CD4-positive, alpha-beta T cell treated with Interleukin-2 at 100 ng/mL for 4 hours (primary cell): ENCODE data around the gene INPP5D.
"Not testable (repeated sequence)": the region's sequence is repeated elsewhere in the genome, so short reads cannot be mapped to it uniquely, and the experiment has no call there.

Experiments used
- DNase-seq: peaks from one replicate; pipeline ENCODE4 v3.0.0-alpha.2; 2020; ENCODE audit warnings: low spot score

Gene INPP5D

GRCh38 chr2:233093721-233094120 is 33.6 kb downstream of the INPP5D start:
- DNase-seq = no peak

DNA sequence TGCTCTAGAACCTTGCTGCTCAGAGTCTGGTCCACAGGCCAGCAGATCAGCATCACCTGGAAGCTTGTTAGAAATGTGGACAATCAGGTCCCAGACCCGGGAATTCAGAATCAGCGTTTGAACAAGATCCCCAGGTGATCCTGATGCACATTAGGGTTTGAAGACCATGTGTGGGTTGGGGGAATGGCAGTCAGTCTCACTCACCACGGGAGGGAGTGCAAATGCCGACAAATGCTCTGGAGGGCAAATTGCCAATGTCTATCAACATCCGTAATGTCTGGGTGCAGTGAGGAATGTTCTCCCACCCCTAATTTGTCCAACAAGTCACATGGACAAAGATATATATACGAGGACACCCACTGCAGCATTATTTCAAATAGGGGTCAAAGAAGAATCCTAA is 34.5 kb downstream of the INPP5D start:
- DNase-seq = no peak

DNA sequence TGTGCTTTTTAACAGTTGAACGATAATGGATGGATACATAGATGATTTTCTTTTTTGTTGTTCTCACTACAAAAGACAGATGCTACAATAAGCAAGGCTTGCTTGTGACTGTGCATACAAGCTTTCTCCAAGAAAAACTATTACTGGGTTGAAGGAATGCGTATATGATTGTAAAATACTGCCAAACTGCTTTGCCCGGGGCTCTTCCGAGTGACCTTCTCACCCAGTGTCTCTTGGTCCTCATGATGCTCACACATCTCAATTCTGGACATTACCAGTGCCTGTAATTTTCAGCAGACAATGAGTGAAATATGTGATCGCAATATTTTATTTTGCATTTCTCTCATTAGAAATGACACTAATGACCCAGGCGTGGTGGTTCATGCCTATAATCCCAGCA is 35.9 kb downstream of the INPP5D start:
- no peak for DNase-seq

DNA sequence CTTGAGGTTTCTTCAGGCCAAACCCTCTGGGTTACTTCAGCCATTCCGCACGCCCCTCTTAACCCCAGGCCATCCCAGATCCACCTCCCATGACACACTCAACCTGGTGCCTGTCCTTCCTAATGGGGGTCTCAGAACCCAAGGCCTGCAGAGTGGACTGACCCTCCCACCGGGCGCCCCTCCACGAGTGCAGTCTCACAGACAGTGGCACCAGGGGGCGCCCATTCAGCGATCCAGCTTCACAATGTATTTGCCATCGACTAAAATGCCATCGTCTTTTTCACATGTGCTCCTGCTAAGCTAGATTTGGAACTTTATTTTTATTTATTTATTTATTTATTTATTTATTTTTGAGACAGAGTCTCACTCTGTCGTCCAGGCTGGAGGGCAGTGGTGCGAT is 38.5 kb downstream of the INPP5D start:
- DNase-seq = no peak

DNA sequence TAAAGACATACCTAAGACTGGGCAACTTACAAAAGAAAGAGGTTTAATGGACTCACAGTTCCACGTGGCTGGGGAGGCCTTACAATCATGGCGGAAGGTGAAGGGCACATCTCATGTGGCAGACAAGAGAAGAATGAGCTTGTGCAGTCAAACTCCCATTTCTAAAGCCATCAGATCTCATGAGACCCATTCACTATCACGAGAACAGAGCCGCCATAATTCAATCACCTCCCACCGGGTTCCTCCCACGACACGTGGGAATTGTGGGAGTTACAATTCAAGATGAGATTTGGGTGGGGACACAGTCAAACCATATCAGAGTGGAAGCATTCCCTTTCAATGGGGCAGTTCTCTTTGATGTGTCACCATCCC is 39.7 kb downstream of the INPP5D start:
- not testable (repeated sequence) for DNase-seq

DNA sequence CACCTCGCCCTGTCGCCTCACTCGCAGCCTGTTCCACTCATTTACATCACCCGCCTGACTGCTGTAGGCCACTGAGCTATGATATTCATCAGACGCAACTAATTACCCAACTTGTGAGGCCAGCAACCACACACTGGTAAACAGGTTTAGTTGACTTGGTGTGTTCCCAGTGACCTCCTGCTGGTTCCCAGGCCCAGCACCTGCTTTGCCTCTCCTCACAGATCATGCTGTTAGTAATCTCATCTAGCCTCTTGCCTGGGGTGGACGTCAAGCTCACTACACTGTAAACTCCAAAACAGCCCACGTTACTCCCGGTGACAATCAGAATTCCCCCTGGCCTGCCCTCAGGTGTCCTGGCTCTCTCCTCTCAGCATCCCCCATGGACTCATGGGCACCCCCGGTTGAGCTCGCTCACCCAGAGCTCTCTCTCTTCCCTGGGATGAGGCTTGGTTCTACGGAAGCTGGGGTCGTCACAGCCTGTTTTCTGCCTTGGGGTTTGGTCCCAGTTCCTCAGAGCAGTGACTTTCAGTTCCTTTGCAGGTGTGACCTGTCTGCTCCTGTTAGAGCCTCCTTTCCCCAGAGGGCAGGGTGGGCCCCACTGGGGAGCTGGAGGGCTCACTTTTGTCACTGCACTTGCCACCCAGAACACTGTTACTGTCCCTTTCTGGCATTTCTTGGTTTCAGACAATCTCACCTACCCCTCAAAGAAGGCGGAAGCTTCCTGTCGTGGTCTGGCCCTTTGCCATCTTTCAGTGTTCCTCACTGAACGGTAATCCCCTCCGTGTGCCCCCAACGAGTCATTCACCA is 40.3 kb downstream of the INPP5D start:
- DNase-seq = peak; percentile 75

DNA sequence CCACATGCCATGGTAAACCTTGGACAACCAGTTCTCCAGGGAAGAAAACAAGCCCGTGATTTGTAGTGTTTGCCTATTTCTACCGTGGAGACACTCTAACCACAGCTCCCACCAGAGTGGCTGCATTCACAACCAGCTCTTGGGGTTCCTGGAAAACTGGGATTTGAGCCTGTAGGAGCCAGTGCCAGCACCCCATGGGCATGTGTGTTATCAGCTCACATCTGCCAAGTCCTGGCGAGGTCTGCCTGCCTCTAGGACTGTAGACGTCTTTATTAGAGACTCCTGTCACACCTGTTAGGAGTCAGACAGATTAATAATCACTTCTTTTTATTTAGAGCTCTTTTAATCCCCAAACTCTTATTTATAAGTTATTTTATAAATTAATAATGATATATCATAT is 41.0 kb downstream of the INPP5D start:
- DNase-seq = no peak

DNA sequence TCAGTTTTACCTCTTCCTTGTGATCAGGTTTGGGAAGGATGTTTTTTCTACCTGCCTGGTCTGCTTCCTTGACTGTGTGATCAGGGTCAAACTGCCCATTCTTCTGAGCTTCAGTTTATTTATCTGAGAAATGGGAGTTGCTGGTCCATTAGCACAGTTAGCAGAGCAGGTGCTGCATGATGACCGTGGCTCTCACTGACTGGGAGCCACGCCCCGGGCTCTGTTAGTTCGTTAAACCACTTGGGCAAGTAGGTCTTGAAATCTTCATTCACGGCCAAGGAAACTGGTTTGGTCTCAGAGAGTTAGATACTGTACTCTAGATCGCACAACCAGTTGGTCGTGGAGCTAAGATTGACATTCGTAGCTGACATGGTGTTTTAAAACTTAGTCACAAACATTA is 41.7 kb downstream of the INPP5D start:
- DNase-seq = no peak

- DNase-seq = no peak
These were observed 45.2 kb downstream of the INPP5D start for GRCh38 chr2:233105156-233105895.

DNA sequence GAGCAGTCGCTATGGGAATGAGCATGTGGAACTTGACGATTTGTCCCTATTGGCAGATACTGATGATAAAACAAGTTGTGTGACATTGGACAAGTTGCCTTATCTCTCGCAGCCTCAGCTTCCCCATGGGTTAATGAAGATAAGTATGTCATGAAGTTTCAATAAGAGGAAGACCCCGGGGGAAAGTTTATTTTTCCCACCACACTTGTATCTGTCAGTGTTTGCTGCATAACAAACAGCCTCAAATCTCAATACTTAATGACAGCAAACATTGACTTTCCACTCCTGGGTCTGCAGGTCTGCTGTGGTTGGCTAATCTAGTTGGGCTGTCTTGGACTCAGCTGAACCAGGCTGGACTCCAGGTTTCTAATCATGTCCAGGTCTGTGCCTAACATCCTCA is 45.8 kb downstream of the INPP5D start:
- DNase-seq = no peak

GRCh38 chr2:233107011-233107410 is 46.9 kb downstream of the INPP5D start:
- DNase-seq = no peak

- no peak for DNase-seq
These were observed 47.7 kb downstream of the INPP5D start for GRCh38 chr2:233107831-233108300.

DNA sequence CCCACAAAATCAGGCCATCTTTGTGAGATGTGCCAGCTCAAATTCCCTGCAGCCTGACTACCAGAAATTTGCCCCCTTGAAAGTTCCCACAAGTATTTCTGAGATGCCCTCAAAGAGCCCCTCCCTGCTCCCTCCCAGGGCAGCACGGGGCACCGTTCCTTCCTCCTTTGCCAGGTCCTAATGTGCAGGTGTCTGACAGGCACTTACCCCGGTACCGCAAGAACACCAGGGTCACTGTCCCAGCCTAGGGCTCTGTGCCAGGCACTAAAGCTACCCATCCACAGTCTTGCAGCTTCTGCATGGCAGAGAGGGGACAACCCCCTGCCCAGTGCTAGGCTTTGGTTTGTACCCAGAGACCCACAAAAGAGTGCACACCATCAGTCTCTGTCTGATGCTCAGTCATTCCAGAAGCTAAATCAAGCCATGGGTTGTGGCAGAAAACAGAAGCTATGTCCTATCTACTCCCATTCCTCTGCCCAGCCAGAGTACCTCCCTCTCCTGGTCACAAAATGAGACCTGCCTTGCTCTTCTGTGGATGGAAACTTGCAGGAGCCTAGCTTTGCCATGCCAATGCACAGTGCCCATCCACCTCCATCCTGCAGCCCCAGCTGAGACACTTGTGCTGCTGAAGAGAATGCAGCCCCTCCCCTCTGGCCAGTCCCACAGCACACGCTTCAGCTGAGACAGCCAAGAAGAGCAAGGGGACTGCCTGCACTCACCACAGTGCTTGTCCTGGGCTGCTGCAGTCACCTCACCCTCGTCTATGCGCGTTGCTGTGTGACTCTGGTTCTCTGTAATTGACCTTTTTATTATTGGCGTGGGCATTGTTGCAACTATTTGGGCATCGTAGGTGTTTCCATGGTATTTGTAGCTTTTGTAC is 48.7 kb downstream of the INPP5D start:
- DNase-seq = no peak

GRCh38 chr2:233111427-233111826 is 51.3 kb downstream of the INPP5D start:
- DNase-seq = no peak

GRCh38 chr2:233112329-233112728 is 52.2 kb downstream of the INPP5D start:
- DNase-seq = no peak

DNA sequence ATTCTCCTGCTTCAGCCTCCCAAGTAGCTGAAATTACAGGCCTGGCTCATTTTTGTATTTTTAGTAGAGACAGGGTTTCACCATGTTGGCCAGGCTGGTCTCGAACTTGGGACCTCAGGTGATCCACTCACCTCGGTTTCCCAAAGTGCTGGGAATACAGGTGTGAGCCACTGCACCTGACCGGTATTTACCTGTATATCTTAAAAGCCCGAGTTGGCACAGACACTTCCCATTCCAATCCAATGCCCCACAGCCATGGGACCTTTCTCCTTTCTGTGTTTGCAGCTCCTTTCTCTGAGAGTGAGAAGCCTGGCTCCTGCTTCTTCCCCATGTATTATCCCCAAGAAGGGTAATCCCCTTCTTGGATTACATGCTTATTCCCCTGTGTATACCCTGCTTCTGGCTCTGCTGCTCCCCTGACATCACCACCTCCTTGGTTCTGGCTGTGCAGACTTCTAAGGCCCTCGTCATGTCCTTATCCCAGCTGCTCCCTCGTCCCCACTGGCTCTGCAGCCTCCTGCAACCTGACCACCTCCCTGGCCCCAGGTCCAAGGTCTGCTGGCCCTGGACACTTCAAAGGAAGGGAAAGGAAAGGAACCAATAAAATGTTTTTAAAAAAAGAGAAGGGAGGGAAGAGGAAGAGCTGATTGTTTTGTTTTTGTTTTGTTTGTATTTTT is 52.8 kb downstream of the INPP5D start:
- no peak for DNase-seq

DNA sequence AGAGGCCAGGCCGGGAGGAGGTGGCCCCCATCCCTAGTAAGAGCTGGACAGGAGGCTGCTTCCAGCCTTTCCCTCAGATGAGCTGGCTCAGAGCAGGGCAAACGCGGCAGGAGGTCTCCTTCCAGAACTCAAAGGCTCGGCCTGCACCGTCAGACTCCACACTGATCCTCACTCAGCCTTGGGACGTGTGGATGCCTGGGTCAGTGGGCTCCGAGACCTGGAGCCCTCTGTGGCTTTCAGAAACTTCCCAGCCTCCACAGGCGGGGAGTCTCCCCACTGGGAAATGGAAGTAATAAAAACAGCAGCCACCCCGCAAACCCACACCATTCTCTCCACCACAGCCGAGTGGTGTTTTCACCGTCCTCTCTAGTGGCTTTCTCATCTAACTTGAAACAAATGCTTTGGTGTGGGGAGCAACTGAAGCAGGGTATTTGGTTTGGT is 54.3 kb downstream of the INPP5D start:
- no peak for DNase-seq

DNA sequence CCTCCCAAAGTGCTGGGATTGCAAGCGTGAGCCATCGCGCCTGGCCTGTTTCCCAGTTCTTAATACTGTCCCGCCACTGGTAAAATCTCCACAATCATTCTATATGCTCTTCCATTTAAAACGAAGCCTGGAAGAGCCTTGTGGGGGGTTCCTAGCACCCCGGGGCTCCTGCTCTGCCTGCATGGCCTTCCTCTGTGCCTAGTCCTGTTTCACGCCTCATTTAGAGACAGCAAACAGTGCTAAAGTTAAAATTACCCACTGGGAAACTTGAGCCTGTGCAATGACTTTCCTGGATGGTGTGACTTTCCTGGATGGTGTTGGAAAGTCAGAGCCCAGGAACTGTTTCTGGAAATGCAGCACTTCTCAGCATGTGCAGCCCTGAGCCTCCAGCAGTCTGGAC is 55.0 kb downstream of the INPP5D start:
- DNase-seq = no peak

GRCh38 chr2:233115741-233116140 is 55.6 kb downstream of the INPP5D start:
- no peak for DNase-seq

GRCh38 chr2:233116946-233117345 is 56.8 kb downstream of the INPP5D start:
- no peak for DNase-seq

DNA sequence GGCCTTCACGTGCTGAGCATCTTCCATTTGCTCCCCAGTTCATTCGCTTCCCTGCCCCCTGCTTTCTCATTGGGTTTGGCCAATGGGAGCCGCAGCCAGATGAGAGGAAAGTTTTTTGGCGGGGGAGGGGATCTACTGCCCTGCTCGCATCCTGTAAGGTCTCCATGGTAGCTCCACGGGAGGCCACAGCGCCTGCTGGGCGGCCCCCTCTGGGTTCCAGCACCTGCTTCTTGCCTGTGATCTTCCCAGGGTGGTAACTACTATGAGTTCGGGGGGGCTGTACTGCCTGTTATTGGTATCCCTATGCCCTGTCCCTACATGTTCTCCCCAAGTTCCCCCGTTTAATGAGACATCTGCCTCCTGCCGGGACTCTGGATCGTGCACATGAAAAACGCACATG is 57.2 kb downstream of the INPP5D start:
- DNase-seq = no peak
